Measurements from ENCODE around the gene NEK7. TPM values are rescaled to one million over a fixed set of nuclear protein-coding genes. Genes with fewer than 3 reads are reported as not detected.

NEK7 gene
- total and polyA plus RNA-seq, 9 of the 15 experiments (the other 6 are each of a cell fraction or from before 2014, with no cell fraction given), result 8.5 to 37.3 (median 27.7) TPM

DNA sequence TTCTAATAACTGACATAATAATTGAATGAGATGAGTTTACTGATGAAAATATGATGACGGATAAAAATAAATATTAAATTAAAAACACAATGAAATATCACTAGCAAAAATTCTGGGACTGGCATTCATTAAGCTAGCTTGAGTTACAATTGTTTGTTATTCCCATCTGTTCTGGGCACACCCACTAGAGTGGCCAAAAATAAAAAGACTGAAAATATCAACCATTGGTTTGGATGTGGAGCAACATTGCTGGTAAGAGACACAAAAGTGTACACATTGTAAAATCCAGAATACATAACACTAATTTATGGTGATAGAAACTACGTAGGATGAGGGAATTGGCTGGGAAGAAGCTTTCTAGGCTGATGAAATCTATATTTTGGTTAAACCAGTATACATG, 9.6 kb upstream of the NEK7 start:
- DNase-seq (ENCODE audit: extremely low read depth in 1 of 4, low spot score in 3 of 4) (no peak), ATAC-seq (no peak), FAIRE-seq (no peak)
- no TSS peak for BruUV-seq (replicated peaks)
- no peak overlapping the region for H3K9ac ChIP-seq (ENCODE audit: insufficient read depth in 1 of 2, low read depth in 2 of 2, low read length in 2 of 2)
- no peaks in the 10 kb centered on the region for H3K36me3 ChIP-seq (ENCODE audit: control insufficient read depth, insufficient read depth, low read length)
- peaks cover 2% of the 10 kb centered on the region; the same call in 1 of the 2 replicates for H3K9me3 ChIP-seq (replicated peaks; ENCODE audit: control insufficient read depth, insufficient read depth, low read depth, low read length)
- POLR2A ChIA-PET, result interaction anchor here (0.5 to 0.8 kb wide), 2 partner anchors 9 to 27 kb away, joined by 3 read pairs; no protein-coding TSS in a partner anchor
- intact Hi-C loops (cut with micrococcal nuclease), result no loop called here
- no peak overlapping the region for H3K27ac ChIP-seq (ENCODE audit: extremely low read depth, low read depth, low read length)
- CTCF ChIA-PET (ENCODE audit: low intra/inter-chr PET ratio), result no interaction called here
- H3K27me3 ChIP-seq (ENCODE audit: control insufficient read depth in 2 of 2, insufficient read depth in 2 of 2, low read length in 2 of 2), result no peaks in the 10 kb centered on the region
- H3K9me1 ChIP-seq (ENCODE audit: control insufficient read depth, insufficient read depth, low read length), result no peaks in the 10 kb centered on the region
- H3K4me3 ChIP-seq, result no peak overlapping the region
- H3K4me1 ChIP-seq (replicated peaks in 1 of 2; ENCODE audit: control insufficient read depth in 2 of 2, insufficient read depth in 2 of 2, low read length in 2 of 2), result peaks cover 0 to 9% of the 10 kb centered on the region in 2 experiments; a peak in 1 of 5 replicates
- in situ Hi-C loops (cut with MboI), result no loop called here
- no peak overlapping the region for H2AFZ ChIP-seq (ENCODE audit: low read depth, low read length)
- no peak overlapping the region for H3K4me2 ChIP-seq (ENCODE audit: insufficient read depth, low read length)
- no peaks in the 10 kb centered on the region for H3K79me2 ChIP-seq (ENCODE audit: control insufficient read depth, insufficient read depth, low read length)
- WGBS (ENCODE audit: insufficient coverage, low coverage, missing lambda C conversion rate), result 75% methylated on average over 2 of the region's 2 CpGs
- H4K20me1 ChIP-seq (replicated peaks; ENCODE audit: control insufficient read depth, insufficient read depth, low read length), result no peaks in the 10 kb centered on the region
- TF ChIP-seq CBX2 (IDR thresholded peaks at IDR 0.05; ENCODE audit: insufficient read depth, low read length, poor library complexity, severe bottlenecking), result no peak
- TF ChIP-seq FIP1L1 (IDR thresholded peaks at IDR 0.05; ENCODE audit: low read depth, low read length, poor library complexity, severe bottlenecking), result no peak
- TF ChIP-seq MTA3 (IDR thresholded peaks at IDR 0.05; ENCODE audit: borderline replicate concordance), result no peak
- TF ChIP-seq ZNF140 (CRISPR knock-in tag; IDR thresholded peaks at IDR 0.05), result no peak
- TF ChIP-seq POLR2B (IDR thresholded peaks at IDR 0.05; ENCODE audit: low read depth, partially characterized antibody), result no peak
- TF ChIP-seq PHB2 (IDR thresholded peaks at IDR 0.05; ENCODE audit: low read depth), result no peak
- no peak for TF ChIP-seq E2F8 (IDR thresholded peaks at IDR 0.05; ENCODE audit: low read depth, partially characterized antibody)
- TF ChIP-seq TAF9B (IDR thresholded peaks at IDR 0.05; ENCODE audit: partially characterized antibody), result no peak
- no peak for TF ChIP-seq FOXA3 (CRISPR knock-in tag; conservative IDR thresholded peaks at IDR 0.05 in 1 of 2, IDR thresholded peaks at IDR 0.05 in 1 of 2)
- TF ChIP-seq ZNF384 (IDR thresholded peaks at IDR 0.05; ENCODE audit: low read depth, low read length), result no peak
- TF ChIP-seq CBX5 (IDR thresholded peaks at IDR 0.05; ENCODE audit: borderline replicate concordance, low read depth), result no peak
- TF ChIP-seq ZNF263 (CRISPR knock-in tag; IDR thresholded peaks at IDR 0.05; ENCODE audit: borderline replicate concordance), result no peak
- no peak for TF ChIP-seq HNRNPH1 (optimal IDR thresholded peaks at IDR 0.05; ENCODE audit: low read depth, low read length)
- TF ChIP-seq NFXL1 (CRISPR knock-in tag; IDR thresholded peaks at IDR 0.05), result no peak
- TF ChIP-seq HNRNPUL1 (IDR thresholded peaks at IDR 0.05; ENCODE audit: low read length), result no peak
- TF ChIP-seq NUFIP1 (IDR thresholded peaks at IDR 0.05; ENCODE audit: partially characterized antibody), result no peak
